ENCODE data around the gene IGFALS.

The IGFALS gene

GRCh38 chr16:1788095-1788707 is 5.3 kb downstream of the IGFALS start:
- peak; percentile 16 for DNase-seq

DNA sequence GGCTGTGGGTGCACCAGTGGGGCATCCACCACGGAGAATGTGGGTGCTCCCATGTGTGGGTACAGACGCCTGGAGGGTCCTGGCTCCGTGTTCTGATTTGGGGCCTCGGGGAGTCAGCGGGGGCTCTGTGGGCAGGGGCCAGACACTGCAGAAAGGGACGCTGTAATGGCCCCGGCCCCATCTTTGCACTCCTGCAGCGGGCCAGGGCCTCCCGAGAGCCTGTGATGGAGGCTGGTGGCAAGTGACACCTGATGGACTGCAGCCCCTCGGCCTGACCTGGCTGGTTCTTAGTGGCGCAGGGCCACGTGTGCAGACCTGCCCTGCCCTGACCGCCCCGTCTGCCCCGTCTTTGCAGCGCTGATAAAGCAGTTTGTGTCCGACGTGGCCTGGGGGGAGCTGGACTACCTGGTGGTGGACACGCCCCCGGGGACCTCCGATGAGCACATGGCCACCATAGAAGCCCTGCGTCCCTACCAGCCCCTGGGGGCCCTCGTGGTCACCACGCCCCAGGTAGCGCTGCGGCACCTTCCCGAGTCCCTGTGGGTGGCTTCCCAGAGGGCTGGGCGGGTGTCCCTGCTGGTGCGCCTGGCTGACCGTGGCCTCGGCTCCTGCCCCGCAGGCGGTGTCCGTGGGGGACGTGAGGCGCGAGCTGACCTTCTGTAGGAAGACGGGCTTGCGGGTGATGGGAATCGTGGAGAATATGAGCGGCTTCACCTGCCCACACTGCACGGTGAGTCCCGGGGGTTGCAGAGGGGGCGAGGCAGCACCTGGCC is 6.0 kb downstream of the IGFALS start:
- peak; percentile 18 for DNase-seq

DNA sequence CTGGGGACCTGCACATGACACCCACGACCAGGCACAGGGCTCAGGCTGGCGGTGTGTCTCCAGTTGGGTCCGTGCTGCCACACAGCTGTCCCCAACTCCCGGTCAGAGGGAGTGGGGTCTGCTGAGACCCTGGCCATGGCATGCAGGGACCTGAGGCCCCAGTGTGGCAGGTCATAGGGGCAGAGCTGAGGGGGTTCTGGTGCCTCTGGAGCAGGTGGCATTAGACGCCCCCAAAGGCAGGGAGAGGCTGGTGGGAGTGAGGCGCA is 6.5 kb downstream of the IGFALS start:
- DNase-seq = no peak

- DNase-seq = peak; percentile 17
These were observed 7.1 kb downstream of the IGFALS start for GRCh38 chr16:1786242-1787055.

DNA sequence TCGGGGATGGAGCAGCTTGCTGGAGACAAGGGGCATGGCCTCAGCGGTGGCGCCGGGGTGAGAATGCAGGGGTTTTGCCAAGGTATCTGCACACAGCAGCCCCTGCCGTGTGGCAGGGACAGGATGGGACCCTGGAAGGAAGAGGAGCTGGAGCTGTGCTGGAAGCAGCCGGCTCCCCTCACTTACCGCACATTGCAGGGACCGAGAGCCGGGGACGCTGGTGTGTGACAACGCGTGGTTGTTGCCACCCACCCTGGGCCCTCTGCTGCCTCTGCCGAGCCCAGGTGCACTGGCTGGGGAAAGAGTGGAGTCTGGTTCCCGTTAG is 7.7 kb downstream of the IGFALS start:
- no peak for DNase-seq

DNA sequence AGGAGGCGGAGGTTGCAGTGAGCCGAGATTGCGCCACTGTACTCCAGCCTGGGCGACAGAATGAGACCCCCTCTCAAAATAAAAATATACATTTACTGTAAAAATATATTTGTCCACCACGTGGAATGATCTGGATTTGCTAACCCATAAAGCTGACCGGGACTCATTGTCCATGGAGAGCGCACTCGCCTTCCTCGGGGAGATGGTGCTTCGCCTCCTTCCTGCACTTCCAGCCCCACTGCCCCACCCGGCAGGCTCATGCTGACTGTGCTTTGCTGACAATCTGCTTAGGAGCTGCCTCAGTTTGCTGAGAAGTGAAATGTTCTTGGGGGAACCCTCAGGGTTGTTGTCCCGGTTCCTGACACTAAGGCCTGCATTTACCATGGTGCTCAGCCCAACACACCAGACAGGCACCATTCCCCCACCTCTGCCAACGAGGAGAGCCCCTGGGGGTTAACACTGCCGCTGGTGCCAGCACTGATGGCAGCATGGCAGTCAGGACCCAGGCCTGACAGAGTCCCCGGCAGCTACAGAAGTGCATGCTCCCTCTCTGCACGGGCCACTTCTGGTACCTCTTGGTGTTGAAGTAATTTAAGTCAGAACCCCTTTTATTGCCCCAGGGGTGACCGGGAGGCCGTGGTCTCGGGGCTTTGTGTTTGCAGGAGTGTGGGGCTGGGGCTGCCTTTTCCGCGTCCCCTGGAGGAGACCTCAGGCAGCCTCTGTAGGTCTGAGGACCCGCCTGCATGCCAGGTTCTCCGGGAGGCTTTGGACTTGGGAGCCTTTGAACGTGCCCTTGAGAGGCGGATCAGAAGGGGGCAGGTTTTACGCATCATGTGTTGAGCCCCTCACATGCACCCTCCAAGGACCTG is 8.3 kb downstream of the IGFALS start:
- no peak for DNase-seq

GRCh38 chr16:1782408-1783264 is 10.9 kb downstream of the IGFALS start, which contains the start of the genes NUBP2 and SPSB3:
NUBP2 (plus strand) TSS chr16:1782960; CDS start chr16:1783021, 61 bp downstream.
SPSB3 (minus strand) TSS chr16:1782571; CDS start chr16:1781483, 1,088 bp downstream.
- DNase-seq = peak; percentile 100

GRCh38 chr16:1781758-1782407 is 11.6 kb downstream of the IGFALS start:
- DNase-seq = no peak

DNA sequence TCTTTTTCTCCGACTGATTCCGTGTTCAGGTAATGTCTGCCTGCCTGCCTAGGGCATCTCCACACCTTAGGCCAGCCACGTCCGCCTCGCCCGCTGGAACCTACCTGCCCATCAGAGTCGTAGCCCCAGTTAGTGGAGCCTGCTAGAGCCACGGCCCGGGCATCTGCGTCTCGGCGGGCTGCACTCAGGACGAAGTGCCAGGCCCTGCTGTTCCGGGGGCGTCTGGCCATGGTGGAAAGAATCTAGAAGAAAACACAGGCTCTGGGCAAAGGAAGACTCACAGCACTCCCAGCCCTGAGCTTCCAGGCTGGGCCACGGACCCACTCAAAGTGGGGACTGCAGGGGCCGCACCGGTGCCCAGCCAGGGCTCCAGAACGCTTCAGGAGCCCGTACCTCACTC is 12.3 kb downstream of the IGFALS start:
- DNase-seq = no peak

GRCh38 chr16:1780677-1781072 is 12.8 kb downstream of the IGFALS start:
- DNase-seq = no peak

GRCh38 chr16:1779741-1780676 is 13.5 kb downstream of the IGFALS start:
- DNase-seq = no peak

DNA sequence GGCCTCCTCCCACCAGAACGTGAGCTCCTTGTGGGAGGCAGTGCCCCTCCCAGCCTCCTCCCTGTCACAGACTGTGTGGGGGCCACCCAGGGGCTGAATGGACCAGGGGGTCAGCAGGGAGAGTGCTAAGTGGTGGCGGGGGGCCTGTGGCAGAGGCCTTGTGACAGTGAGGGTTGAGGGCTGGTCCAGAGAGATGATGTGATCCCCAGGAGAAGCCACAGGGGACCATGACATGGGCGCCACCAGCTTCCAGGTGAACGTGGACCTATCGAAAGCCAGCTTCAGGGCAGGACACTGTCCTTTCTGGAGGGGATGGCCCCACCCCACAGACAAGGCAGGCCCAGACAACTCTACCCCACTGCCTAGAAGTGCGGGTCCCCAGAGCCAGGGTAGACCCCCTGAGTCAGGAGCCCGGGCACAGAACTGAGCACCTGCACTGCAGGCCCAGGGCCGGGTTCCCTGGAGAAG is 14.2 kb downstream of the IGFALS start:
- peak; percentile 15 for DNase-seq

GRCh38 chr16:1778200-1779179 is 15.0 kb downstream of the IGFALS start:
- peak; percentile 15 for DNase-seq

GRCh38 chr16:1777375-1778199 is 15.9 kb downstream of the IGFALS start:
- DNase-seq = no peak

GRCh38 chr16:1776991-1777374 is 16.5 kb downstream of the IGFALS start:
- no peak for DNase-seq

GRCh38 chr16:1776672-1776955 is 16.9 kb downstream of the IGFALS start:
- DNase-seq = no peak

DNA sequence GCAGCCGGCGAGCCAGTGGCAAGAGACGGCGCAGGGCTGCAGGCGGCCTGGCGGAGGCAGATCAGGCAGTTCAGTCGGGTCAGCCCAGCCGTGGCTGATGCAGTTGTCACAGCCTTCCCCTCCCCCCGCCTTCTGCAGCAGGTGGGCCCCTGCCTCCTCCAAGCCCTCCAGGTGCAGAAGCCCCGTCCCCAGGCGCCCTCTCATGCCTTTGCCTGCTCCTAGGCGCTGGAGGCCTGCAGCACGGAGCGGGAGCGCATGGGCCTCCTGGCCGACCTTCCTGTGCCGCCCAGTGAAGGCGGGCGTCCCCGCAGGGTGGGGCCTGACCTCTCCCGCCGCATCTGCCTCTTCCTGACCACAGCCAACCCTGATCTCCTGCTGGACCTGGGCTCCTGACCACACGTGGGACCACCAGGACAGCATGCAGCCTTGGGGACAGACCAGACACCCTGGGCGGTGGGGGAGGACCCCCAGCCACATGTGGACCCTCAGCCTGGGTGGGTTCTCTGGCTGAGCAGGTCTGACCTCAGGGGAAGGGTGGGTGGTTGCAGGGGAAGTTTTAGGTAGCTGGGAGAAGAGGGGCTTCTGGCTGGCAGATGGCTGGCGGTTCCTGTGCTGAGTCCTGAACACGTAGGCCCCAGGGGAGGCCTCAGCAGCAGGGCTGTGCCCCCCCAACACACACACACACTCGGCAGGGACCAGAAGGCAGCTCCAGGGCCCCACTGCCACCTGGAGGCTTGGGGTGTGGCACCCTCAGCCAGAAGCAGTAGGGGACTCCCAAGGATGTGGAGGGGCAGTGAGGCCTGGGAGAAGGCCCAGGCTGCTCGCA is 17.4 kb downstream of the IGFALS start:
- no peak for DNase-seq
